ENCODE measurements around the gene DENND11. TPM values are rescaled to one million over a fixed set of nuclear protein-coding genes. Genes with fewer than 3 reads are reported as not detected.
A peak's percentile ranks its signal among the peaks of the same experiment; 100 is the strongest.

Gene DENND11, protein sequence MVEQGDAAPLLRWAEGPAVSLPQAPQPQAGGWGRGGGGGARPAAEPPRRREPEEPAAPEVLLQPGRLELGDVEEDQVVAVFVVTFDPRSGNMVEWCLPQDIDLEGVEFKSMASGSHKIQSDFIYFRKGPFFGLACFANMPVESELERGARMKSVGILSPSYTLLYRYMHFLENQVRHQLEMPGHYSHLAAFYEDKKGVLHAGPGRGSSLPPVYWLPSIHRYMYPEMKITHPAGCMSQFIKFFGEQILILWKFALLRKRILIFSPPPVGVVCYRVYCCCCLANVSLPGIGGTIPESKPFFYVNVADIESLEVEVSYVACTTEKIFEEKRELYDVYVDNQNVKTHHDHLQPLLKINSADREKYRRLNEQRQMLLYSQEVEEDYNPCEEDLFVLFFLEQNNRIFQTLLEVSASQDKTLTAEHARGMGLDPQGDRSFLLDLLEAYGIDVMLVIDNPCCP
- total RNA-seq (2011; cell fraction: chromatin; rRNA removed; ENCODE audit: low replicate concordance), result 0.83 and 0.88 TPM in 2 replicates
- total RNA-seq (2011; cell fraction: nucleolus; rRNA removed), result 0.39 and 0.50 TPM in 2 replicates
- 0.81 and 1.2 TPM in 2 replicates for total RNA-seq (2011; cell fraction: nucleoplasm; rRNA removed)
- total RNA-seq (2014; rRNA removed) (0.29 and 0.32 TPM in 2 replicates), total RNA-seq (2014; rRNA removed; fragmentation: Illumina TruSeq; extraction: Trizol) (0.44 and 0.45 TPM in 2 replicates), total RNA-seq (2015; rRNA removed; fragmentation: Illumina TruSeq; extraction: Trizol) (0.22 and 0.23 TPM in 2 replicates), total RNA-seq (2021) (0.49 and 0.65 TPM in 2 replicates), polyA plus RNA-seq (2011; rRNA removed) (0.85 and 1.1 TPM in 2 replicates), polyA plus RNA-seq (2014; fragmentation: Illumina TruSeq; extraction: Trizol) (0.36 and 0.40 TPM in 2 replicates), polyA plus RNA-seq (2014; fragmentation: Nextera tagmentation; extraction: Ambion mirVana) (under 1 TPM; 0.07 to 0.14 TPM), polyA plus RNA-seq (2014; rRNA removed) (0.32 and 0.41 TPM in 2 replicates), polyA minus RNA-seq (2011; rRNA and poly(A)+ RNA removed) (1.2 and 1.6 TPM in 2 replicates), Bru-seq, nascent RNA (percentile 36 among the genes with signal in this experiment), BruChase-seq, experiment 1, labeled RNA remaining after a 2-hour chase (percentile 31 among the genes with signal in this experiment), BruChase-seq, experiment 2, labeled RNA remaining after a 6-hour chase (percentile 32 among the genes with signal in this experiment)
- polyA plus RNA-seq (2011; cell fraction: cytosol; rRNA removed), result 0.48 and 0.58 TPM in 2 replicates
- 1.7 and 2.4 TPM in 2 replicates for polyA plus RNA-seq (2011; cell fraction: nucleus; rRNA removed)
- polyA plus RNA-seq (2012), result 0.30 and 0.48 TPM in 2 replicates
- 0.57 and 0.91 TPM in 2 replicates for polyA minus RNA-seq (2011; cell fraction: cytosol; rRNA and poly(A)+ RNA removed)
- polyA minus RNA-seq (2011; cell fraction: nucleus; rRNA and poly(A)+ RNA removed), result 0.94 and 1.1 TPM in 2 replicates
- long read RNA-seq, experiment 1, partial matches to known transcripts, result 1 of 1 reads
- long read RNA-seq, experiment 1, other reads (novel, unspliced or antisense), result 0 of 1 reads
- long read RNA-seq, experiment 2, partial matches to known transcripts, result 0 of 1 reads
- long read RNA-seq, experiment 2, other reads (novel, unspliced or antisense), result 1 of 1 reads
- long read RNA-seq, experiment 3, result 0 reads

DNA sequence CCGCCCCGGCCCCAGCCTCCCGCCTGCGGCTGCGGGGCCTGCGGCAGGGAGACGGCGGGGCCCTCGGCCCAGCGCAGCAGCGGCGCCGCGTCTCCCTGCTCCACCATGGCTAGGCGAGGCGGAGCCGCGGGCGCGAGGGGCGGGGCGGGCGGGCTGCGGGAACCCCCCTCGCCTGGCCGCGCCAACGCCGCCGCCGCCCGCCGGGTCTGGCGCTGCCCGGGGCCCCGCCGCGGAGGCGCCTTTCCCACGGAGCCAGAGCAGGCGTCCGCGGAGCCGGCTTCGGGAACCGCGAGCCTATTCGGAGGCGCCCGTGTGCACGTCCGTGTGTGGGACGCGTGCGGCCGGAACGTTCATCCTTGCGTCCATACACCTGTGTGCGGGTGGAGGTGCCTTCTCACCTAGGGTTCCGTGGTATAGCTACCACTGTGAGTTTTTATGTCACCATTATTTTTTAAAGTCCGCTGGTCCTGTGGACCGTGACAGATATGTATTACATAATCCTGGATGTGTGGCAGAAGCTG, at the start of gene DENND11:
Gene DENND11, minus strand, starts transcription at position 120 of the 521 bp plus-strand sequence. Its CDS starts 13 bp downstream, at position 107.
- intact Hi-C loops (cut with micrococcal nuclease), result no loop called here
- H3K4me1 ChIP-seq (replicated peaks in 1 of 2; ENCODE audit: control insufficient read depth in 2 of 2, insufficient read depth in 2 of 2, low read length in 2 of 2), result peaks cover 0 to 10% of the 10 kb centered on the region in 2 experiments; a peak in 2 of 5 replicates
- H3K9me1 ChIP-seq (ENCODE audit: control insufficient read depth, insufficient read depth, low read length), result no peaks in the 10 kb centered on the region
- H3K4me2 ChIP-seq (ENCODE audit: insufficient read depth, low read length), result peak within 1 kb of the TSS; percentile 71
- H2AFZ ChIP-seq (ENCODE audit: low read depth, low read length), result peak within 1 kb of the TSS; percentile 65
- ATAC-seq (peak; percentile 78), FAIRE-seq (no peak), DNase-seq (ENCODE audit: extremely low read depth in 1 of 4, low spot score in 3 of 4) (peak; percentile 61 to 82 (median 75))
- BruUV-seq (replicated peaks), result no TSS peak
- H3K36me3 ChIP-seq (ENCODE audit: control insufficient read depth, insufficient read depth, low read length), result no peaks in the 10 kb centered on the region
- H3K79me2 ChIP-seq (ENCODE audit: control insufficient read depth, insufficient read depth, low read length), result no peaks in the 10 kb centered on the region
- H3K27ac ChIP-seq (ENCODE audit: extremely low read depth, low read depth, low read length), result no peak within 1 kb of the TSS
- WGBS (ENCODE audit: insufficient coverage, low coverage, missing lambda C conversion rate), result 1% methylated on average over 38 of the region's 62 CpGs
- peaks cover 41 to 67% of the 10 kb centered on the region in 2 experiments for H3K27me3 ChIP-seq (ENCODE audit: control insufficient read depth in 2 of 2, insufficient read depth in 2 of 2, low read length in 2 of 2)
- POLR2A ChIA-PET, result interaction anchor here (1.4 kb wide), 1 partner anchor 36 kb away, joined by 5 read pairs; the partner anchor contains the start of gene SSBP1
- H3K4me3 ChIP-seq, result peak within 1 kb of the TSS; percentile 38
- no peaks in the 10 kb centered on the region for H3K9me3 ChIP-seq (replicated peaks; ENCODE audit: control insufficient read depth, insufficient read depth, low read depth, low read length)
- H4K20me1 ChIP-seq (replicated peaks; ENCODE audit: control insufficient read depth, insufficient read depth, low read length), result no peaks in the 10 kb centered on the region; the same call in 1 of the 2 replicates
- CTCF ChIA-PET (ENCODE audit: low intra/inter-chr PET ratio), result no interaction called here
- H3K9ac ChIP-seq (ENCODE audit: insufficient read depth in 1 of 2, low read depth in 2 of 2, low read length in 2 of 2), result peak within 1 kb of the TSS in 1 of 2 experiments; percentile 69; a peak in 2 of 4 replicates
- in situ Hi-C loops (cut with MboI), result no loop called here
- TF ChIP-seq SMAD4 (CRISPR knock-in tag; conservative IDR thresholded peaks at IDR 0.05), result 0 out of 2 replicates have a peak, but pooled peaks have one; percentile 23
- no peak for TF ChIP-seq ZNF124 (CRISPR knock-in tag; IDR thresholded peaks at IDR 0.05)
- TF ChIP-seq ZNF668 (CRISPR knock-in tag; IDR thresholded peaks at IDR 0.05), result no peak
- TF ChIP-seq, protein P1, sequence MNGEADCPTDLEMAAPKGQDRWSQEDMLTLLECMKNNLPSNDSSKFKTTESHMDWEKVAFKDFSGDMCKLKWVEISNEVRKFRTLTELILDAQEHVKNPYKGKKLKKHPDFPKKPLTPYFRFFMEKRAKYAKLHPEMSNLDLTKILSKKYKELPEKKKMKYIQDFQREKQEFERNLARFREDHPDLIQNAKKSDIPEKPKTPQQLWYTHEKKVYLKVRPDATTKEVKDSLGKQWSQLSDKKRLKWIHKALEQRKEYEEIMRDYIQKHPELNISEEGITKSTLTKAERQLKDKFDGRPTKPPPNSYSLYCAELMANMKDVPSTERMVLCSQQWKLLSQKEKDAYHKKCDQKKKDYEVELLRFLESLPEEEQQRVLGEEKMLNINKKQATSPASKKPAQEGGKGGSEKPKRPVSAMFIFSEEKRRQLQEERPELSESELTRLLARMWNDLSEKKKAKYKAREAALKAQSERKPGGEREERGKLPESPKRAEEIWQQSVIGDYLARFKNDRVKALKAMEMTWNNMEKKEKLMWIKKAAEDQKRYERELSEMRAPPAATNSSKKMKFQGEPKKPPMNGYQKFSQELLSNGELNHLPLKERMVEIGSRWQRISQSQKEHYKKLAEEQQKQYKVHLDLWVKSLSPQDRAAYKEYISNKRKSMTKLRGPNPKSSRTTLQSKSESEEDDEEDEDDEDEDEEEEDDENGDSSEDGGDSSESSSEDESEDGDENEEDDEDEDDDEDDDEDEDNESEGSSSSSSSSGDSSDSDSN (IDR thresholded peaks at IDR 0.05; ENCODE audit: borderline replicate concordance in 1 of 2, low read depth in 2 of 2, low read length in 2 of 2), result peak in 1 of 2 experiments; percentile 47; a peak in 1 of 4 replicates
- TF ChIP-seq CCNT2 (IDR thresholded peaks at IDR 0.05; ENCODE audit: borderline replicate concordance, extremely low read depth, insufficient read length, low read depth, low read length), result peak; percentile 10
- TF ChIP-seq CXXC5 (CRISPR knock-in tag; IDR thresholded peaks at IDR 0.05), result peak; percentile 38; the same call in 1 of the 2 replicates
- TF ChIP-seq, protein P2, sequence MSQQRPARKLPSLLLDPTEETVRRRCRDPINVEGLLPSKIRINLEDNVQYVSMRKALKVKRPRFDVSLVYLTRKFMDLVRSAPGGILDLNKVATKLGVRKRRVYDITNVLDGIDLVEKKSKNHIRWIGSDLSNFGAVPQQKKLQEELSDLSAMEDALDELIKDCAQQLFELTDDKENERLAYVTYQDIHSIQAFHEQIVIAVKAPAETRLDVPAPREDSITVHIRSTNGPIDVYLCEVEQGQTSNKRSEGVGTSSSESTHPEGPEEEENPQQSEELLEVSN (IDR thresholded peaks at IDR 0.05; ENCODE audit: borderline replicate concordance in 1 of 2, extremely low read depth in 1 of 2, insufficient read depth in 1 of 2, insufficient read length in 1 of 2, low read depth in 1 of 2, low read length in 1 of 2, poor library complexity in 1 of 2, severe bottlenecking in 1 of 2), result peak in 1 of 2 experiments; percentile 19
- TF ChIP-seq NRF1 (conservative IDR thresholded peaks at IDR 0.05 in 1 of 2, IDR thresholded peaks at IDR 0.05 in 1 of 2), result no peak
- no peak for TF ChIP-seq XRCC4 (IDR thresholded peaks at IDR 0.05; ENCODE audit: extremely low read depth, insufficient read depth, insufficient read length)
- peak; percentile 97 for TF ChIP-seq EZH2 (IDR thresholded peaks at IDR 0.05; ENCODE audit: borderline replicate concordance, low read depth, low read length)
